Measurements from ENCODE around the gene COLEC11. TPM values are rescaled to one million over a fixed set of nuclear protein-coding genes. Genes with fewer than 3 reads are reported as not detected.

Gene COLEC11
- total and polyA plus RNA-seq, 2 of the 13 experiments (the other 11 are each of a cell fraction or from before 2014, with no cell fraction given) = 1.5 to 3.0 TPM

GRCh38 chr2:3620834-3621233 lies 25.9 kb downstream of the COLEC11 start (continued):
- TF ChIP-seq PBX2 (CRISPR knock-in tag; IDR thresholded peaks at IDR 0.05) (peak; percentile 78), TEAD2 (CRISPR knock-in tag; IDR thresholded peaks at IDR 0.05) (no peak), HNF4G (IDR thresholded peaks at IDR 0.05; ENCODE audit: borderline replicate concordance, low read depth, low read length) (peak; percentile 27; the same call in 1 of the 2 replicates), HNF4G (CRISPR knock-in tag; IDR thresholded peaks at IDR 0.05; ENCODE audit: borderline replicate concordance, low read depth) (no peak), NCOR1 (IDR thresholded peaks at IDR 0.05; ENCODE audit: borderline replicate concordance, low read length) (peak; percentile 64; the same call in 1 of the 2 replicates), SKIL (CRISPR knock-in tag; IDR thresholded peaks at IDR 0.05; ENCODE audit: borderline replicate concordance) (peak; percentile 47; the same call in 1 of the 2 replicates), ZNF24 (IDR thresholded peaks at IDR 0.05) (0 out of 2 replicates have a peak, but pooled peaks have one; percentile 33), ZGPAT (CRISPR knock-in tag; IDR thresholded peaks at IDR 0.05) (peak; percentile 63; the same call in 1 of the 2 replicates), CENPT (CRISPR knock-in tag; IDR thresholded peaks at IDR 0.05; ENCODE audit: low read depth) (no peak), ZKSCAN5 (CRISPR knock-in tag; IDR thresholded peaks at IDR 0.05) (no peak), YEATS2 (CRISPR knock-in tag; IDR thresholded peaks at IDR 0.05; ENCODE audit: borderline replicate concordance) (0 out of 2 replicates have a peak, but pooled peaks have one; percentile 17), HDAC2 (CRISPR knock-in tag; IDR thresholded peaks at IDR 0.05) (peak; percentile 86), FOXK2 (IDR thresholded peaks at IDR 0.05) (peak; percentile 38; the same call in 1 of the 2 replicates), HMG20B (CRISPR knock-in tag; conservative IDR thresholded peaks at IDR 0.05) (peak; percentile 62; the same call in 1 of the 2 replicates), NR2F1 (CRISPR knock-in tag; IDR thresholded peaks at IDR 0.05) (peak in 1 of 2 experiments; percentile 58; a peak in 1 of 4 replicates), SOX6 (IDR thresholded peaks at IDR 0.05) (no peak), SOX6 (CRISPR knock-in tag; IDR thresholded peaks at IDR 0.05) (peak; percentile 89), ZNF362 (CRISPR knock-in tag; IDR thresholded peaks at IDR 0.05; ENCODE audit: borderline replicate concordance) (no peak), NAIF1 (CRISPR knock-in tag; IDR thresholded peaks at IDR 0.05; ENCODE audit: borderline replicate concordance) (no peak), THAP8 (CRISPR knock-in tag; IDR thresholded peaks at IDR 0.05; ENCODE audit: borderline replicate concordance) (no peak), ZNF331 (CRISPR knock-in tag; IDR thresholded peaks at IDR 0.05) (peak; percentile 55; the same call in 1 of the 2 replicates), ZNF17 (CRISPR knock-in tag; IDR thresholded peaks at IDR 0.05) (no peak), ZNF879 (CRISPR knock-in tag; IDR thresholded peaks at IDR 0.05) (no peak), GATAD1 (CRISPR knock-in tag; IDR thresholded peaks at IDR 0.05) (0 out of 2 replicates have a peak, but pooled peaks have one; percentile 20)
